GM21619 (cell line): ENCODE measurements around the gene C11orf24.

Experiments used
- ATAC-seq: cut with Tn5 transposase; IDR thresholded peaks from one replicate; pipeline ENCODE4 v1.9.1; 2021; ENCODE audit not compliant: unreplicated experiment

The C11orf24 gene

GRCh38 chr11:68271023-68271780 lies 571 bp downstream of the C11orf24 start:
- ATAC-seq: peak; percentile 24

- no peak for ATAC-seq
These were observed 1.4 kb downstream of the C11orf24 start for GRCh38 chr11:68270196-68271022.

- no peak for ATAC-seq
These were observed 2.2 kb downstream of the C11orf24 start for GRCh38 chr11:68269414-68270081.

GRCh38 chr11:68267881-68268240 lies 3.9 kb downstream of the C11orf24 start:
- no peak for ATAC-seq

GRCh38 chr11:68266936-68267880 lies 4.6 kb downstream of the C11orf24 start:
- ATAC-seq: no peak

- peak; percentile 58 for ATAC-seq
These were observed 5.5 kb downstream of the C11orf24 start for GRCh38 chr11:68266121-68266891.

GRCh38 chr11:68264741-68265540 lies 6.8 kb downstream of the C11orf24 start:
- ATAC-seq: no peak

- no peak for ATAC-seq
These were observed 7.5 kb downstream of the C11orf24 start for GRCh38 chr11:68264244-68264643.

GRCh38 chr11:68263444-68264035 lies 8.2 kb downstream of the C11orf24 start:
- ATAC-seq: no peak

- no peak for ATAC-seq
These were observed 9.3 kb downstream of the C11orf24 start for GRCh38 chr11:68262544-68262827.

- ATAC-seq: no peak
These were observed 9.8 kb downstream of the C11orf24 start for GRCh38 chr11:68261749-68262543.

GRCh38 chr11:68261006-68261405 lies 10.8 kb downstream of the C11orf24 start:
- no peak for ATAC-seq

GRCh38 chr11:68260484-68260883 lies 11.3 kb downstream of the C11orf24 start:
- ATAC-seq: no peak

GRCh38 chr11:68259122-68259959 lies 12.4 kb downstream of the C11orf24 start:
- ATAC-seq: no peak

GRCh38 chr11:68258363-68258765 lies 13.4 kb downstream of the C11orf24 start:
- ATAC-seq: no peak

GRCh38 chr11:68257477-68258362 lies 14.1 kb downstream of the C11orf24 start:
- ATAC-seq: no peak
